ENCODE results near the gene SPIN2A.
"Not testable (repeated sequence)": the region's sequence is repeated elsewhere in the genome, so short reads cannot be mapped to it uniquely, and the experiment has no call there.

Gene SPIN2A

DNA sequence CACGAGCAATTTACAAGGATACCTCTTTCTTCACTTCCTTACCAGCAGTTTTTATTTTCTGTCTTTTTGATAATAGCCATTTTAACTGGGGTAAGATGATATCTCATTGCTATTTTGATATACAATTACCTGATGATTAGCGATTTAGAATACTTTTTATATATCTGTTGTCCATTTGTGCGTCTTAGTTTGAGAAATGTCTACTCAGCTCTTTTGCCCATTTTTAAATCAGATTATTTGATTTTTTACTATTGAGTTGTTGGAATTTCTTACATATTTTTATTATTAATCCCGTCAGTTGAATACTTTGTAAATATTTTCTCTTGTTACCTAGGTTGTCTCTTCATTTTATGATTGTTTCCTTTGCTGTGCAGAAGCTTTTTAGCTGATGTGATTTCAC lies 1.5 kb upstream of the SPIN2A start:
- Histone ChIP-seq H3K4me1 (no peaks in the 10 kb centered on the region), H3K27ac (no peak overlapping the region), H3K9me3 (no peaks in the 10 kb centered on the region), H3K36me3 (no peaks in the 10 kb centered on the region), H3K4me3 (no peak overlapping the region), H3K27me3 (no peaks in the 10 kb centered on the region)
- TF ChIP-seq, protein P1, sequence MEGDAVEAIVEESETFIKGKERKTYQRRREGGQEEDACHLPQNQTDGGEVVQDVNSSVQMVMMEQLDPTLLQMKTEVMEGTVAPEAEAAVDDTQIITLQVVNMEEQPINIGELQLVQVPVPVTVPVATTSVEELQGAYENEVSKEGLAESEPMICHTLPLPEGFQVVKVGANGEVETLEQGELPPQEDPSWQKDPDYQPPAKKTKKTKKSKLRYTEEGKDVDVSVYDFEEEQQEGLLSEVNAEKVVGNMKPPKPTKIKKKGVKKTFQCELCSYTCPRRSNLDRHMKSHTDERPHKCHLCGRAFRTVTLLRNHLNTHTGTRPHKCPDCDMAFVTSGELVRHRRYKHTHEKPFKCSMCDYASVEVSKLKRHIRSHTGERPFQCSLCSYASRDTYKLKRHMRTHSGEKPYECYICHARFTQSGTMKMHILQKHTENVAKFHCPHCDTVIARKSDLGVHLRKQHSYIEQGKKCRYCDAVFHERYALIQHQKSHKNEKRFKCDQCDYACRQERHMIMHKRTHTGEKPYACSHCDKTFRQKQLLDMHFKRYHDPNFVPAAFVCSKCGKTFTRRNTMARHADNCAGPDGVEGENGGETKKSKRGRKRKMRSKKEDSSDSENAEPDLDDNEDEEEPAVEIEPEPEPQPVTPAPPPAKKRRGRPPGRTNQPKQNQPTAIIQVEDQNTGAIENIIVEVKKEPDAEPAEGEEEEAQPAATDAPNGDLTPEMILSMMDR (IDR thresholded peaks at IDR 0.05) = no peak
- intact Hi-C loops (cut with DNase I; ENCODE audit: low total_unique reads) = no loop called here
- no peak for DNase-seq

DNA sequence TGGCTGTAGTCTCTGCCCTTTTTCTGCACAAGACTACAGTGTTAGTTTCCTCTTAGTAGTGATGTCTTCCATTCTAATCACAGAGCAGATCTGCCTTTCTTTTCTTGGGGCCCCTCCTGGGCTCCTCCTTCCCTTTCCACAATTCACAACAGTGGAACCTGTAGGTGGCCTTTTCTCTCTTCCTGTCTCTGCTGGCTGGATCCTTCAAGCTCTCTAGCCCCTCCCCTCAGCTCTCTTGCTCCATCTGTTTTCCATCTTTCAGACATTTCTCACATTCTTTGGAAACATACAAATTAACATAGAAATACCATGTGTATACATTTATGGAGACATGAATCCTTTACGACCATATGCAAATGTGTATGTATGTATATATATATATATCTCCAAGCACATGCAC lies 304 bp upstream of the SPIN2A start:
- peak overlapping the region; percentile 18 to 33 for H3K4me3 ChIP-seq
- TF ChIP-seq, protein P1 (IDR thresholded peaks at IDR 0.05) = no peak
- DNase-seq = no peak
- no peaks in the 10 kb centered on the region for H3K36me3 ChIP-seq
- H3K27me3 ChIP-seq = no peaks in the 10 kb centered on the region
- no peaks in the 10 kb centered on the region for H3K9me3 ChIP-seq
- intact Hi-C loops (cut with DNase I; ENCODE audit: low total_unique reads) = no loop called here
- H3K4me1 ChIP-seq = no peaks in the 10 kb centered on the region
- no peak overlapping the region for H3K27ac ChIP-seq

DNA sequence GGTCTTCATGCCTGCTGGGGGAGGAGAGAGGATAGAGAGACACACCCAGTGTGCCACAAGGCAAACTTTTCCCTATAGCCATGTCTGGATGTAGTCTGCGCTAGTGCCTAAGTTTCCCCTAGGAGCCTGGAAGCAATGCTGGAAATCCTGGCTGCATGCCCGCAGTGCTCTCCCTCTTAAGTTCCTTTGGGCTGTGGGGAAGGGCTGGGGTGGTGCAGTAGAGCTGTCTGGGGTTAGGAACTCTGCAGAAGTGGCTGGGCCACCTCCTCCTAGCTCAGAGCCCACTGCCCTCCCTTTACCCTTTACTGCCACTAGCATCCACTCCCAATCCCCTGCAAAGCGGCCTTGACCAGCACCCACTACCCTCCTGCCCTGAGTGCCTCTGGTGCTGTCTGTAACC lies 608 bp downstream of the SPIN2A start:
- intact Hi-C loops (cut with DNase I; ENCODE audit: low total_unique reads); H3K9me3 ChIP-seq; H3K27me3 ChIP-seq; H3K4me1 ChIP-seq; H3K4me3 ChIP-seq; H3K36me3 ChIP-seq; H3K27ac ChIP-seq; DNase-seq: not testable (repeated sequence)

DNA sequence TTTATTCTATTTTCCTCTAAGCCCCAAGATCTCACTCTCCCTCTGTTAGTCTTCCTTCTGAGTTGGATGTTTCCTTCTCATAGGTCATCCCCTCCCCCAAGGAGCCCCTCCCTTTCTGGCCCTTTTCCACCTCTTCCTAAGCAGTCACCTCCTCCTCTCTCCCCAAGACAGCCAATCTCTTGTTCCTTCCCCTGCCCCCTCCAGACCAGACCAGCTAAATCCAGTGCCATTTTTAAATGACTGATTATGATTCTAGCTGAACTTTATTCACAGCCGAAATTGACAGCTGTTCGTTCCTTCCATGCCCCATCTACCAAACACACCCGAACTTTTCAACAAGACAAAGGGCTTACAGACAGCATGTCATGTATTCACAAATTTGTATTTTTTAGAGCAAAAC lies 1.9 kb downstream of the SPIN2A start:
- TF ChIP-seq, protein P1 (IDR thresholded peaks at IDR 0.05) = no peak
- H3K4me1 ChIP-seq = no peaks in the 10 kb centered on the region
- H3K4me3 ChIP-seq = no peak overlapping the region
- H3K27me3 ChIP-seq = no peaks in the 10 kb centered on the region
- DNase-seq = no peak
- H3K27ac ChIP-seq = no peak overlapping the region
- intact Hi-C loops (cut with DNase I; ENCODE audit: low total_unique reads) = no loop called here
- no peaks in the 10 kb centered on the region for H3K36me3 ChIP-seq
- no peaks in the 10 kb centered on the region for H3K9me3 ChIP-seq

DNA sequence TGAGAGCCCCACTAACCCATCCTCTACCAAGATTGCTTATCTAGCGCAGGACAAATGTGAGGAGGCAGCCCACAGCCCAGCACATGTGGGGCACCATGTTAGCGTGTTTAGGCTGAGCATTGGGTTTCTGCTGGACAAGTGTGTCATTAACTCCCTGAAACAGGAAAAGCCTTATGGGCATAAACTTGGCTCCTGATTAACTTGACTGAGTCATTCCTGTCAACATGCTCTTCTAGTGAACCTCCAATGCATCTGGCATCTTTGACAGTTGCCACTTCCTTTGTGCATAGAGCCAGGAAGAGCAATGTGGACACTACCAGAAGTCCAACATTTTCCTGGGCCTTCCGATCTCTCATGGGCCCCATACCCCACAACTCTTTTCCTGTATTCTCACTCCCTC lies 2.5 kb downstream of the SPIN2A start:
- Histone ChIP-seq H3K4me3 (no peak overlapping the region), H3K27me3 (no peaks in the 10 kb centered on the region), H3K9me3 (no peaks in the 10 kb centered on the region), H3K27ac (no peak overlapping the region), H3K4me1 (no peaks in the 10 kb centered on the region), H3K36me3 (no peaks in the 10 kb centered on the region)
- no peak for DNase-seq
- intact Hi-C loops (cut with DNase I; ENCODE audit: low total_unique reads) = no loop called here
- TF ChIP-seq, protein P1 (IDR thresholded peaks at IDR 0.05) = no peak

DNA sequence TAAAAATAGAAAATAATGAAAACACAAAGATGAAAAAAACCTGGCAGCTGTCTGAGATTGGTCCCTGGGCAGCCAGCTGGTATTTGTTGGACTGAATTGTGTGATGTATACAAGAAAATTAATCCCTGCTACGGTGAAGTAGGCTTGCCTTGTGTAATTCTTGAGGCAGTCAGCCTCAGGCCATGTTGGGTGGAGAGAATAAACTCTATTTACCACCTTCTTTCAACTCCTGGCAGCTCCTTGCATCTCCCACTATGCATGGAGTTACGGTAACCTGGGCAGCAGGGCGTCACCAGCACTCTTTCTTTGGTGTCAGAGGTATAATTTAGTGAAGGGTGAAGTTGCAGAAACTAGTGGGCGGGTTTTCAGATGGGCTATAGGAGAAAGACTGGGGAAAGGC lies 3.5 kb downstream of the SPIN2A start:
- Histone ChIP-seq H3K4me1 (no peaks in the 10 kb centered on the region), H3K27ac (no peak overlapping the region), H3K36me3 (no peaks in the 10 kb centered on the region), H3K27me3 (no peaks in the 10 kb centered on the region), H3K9me3 (no peaks in the 10 kb centered on the region), H3K4me3 (no peak overlapping the region)
- DNase-seq = no peak
- intact Hi-C loops (cut with DNase I; ENCODE audit: low total_unique reads) = no loop called here
- TF ChIP-seq, protein P1 (IDR thresholded peaks at IDR 0.05) = no peak

DNA sequence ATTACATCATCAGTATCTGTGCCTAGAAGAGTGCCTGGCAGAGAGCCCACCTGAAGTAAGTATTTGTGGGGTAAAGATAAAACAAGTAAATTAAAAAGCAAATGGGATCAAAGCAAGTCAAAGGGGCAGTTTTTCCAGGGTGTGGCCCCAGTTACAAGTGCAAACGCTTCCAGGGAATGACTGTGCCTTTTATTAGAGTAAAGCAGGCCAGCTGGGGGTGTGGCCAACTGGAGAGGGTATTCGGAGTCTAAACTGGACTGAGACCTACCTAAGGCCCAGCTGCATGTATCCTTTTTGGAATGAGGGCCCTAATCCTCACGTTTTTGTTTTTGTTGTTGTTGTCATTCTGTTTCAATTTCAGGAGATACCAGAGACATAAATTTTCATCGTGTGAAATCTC lies 3.9 kb downstream of the SPIN2A start:
- H3K4me3 ChIP-seq; DNase-seq; H3K27me3 ChIP-seq; H3K4me1 ChIP-seq; intact Hi-C loops (cut with DNase I; ENCODE audit: low total_unique reads); H3K27ac ChIP-seq; H3K36me3 ChIP-seq; H3K9me3 ChIP-seq: not testable (repeated sequence)
